CD4-positive, alpha-beta T cell treated with Interferon alpha-2 for 1 hour (primary cell): Measurements from ENCODE around the gene IRAK1.
A peak's percentile ranks its signal among the peaks of the same experiment; 100 is the strongest.
"Not testable (repeated sequence)": the region's sequence is repeated elsewhere in the genome, so short reads cannot be mapped to it uniquely, and the experiment has no call there.

Experiments used
- DNase-seq, 2 donors: peaks; one replicate each; pipeline ENCODE4 v3.0.0-alpha.2; 2020 to 2022

Gene IRAK1

GRCh38 chrX:154018518-154019060 lies 1.1 kb downstream of the IRAK1 start:
- no peak for DNase-seq

- DNase-seq = no peak
These were observed 1.8 kb downstream of the IRAK1 start for GRCh38 chrX:154017766-154018517.

GRCh38 chrX:154016366-154017076 lies 3.2 kb downstream of the IRAK1 start:
- no peak for DNase-seq

- no peak for DNase-seq
These were observed 4.0 kb downstream of the IRAK1 start for GRCh38 chrX:154015581-154016264.

- no peak for DNase-seq
These were observed 5.0 kb downstream of the IRAK1 start for GRCh38 chrX:154014429-154015380.

- peak; percentile 49 to 67 for DNase-seq
These were observed 5.9 kb downstream of the IRAK1 start for GRCh38 chrX:154013614-154014360.

- DNase-seq = no peak
These were observed 6.7 kb downstream of the IRAK1 start for GRCh38 chrX:154013001-154013421.

- DNase-seq = no peak
These were observed 7.2 kb downstream of the IRAK1 start for GRCh38 chrX:154012336-154012991.

- no peak for DNase-seq
These were observed 8.0 kb downstream of the IRAK1 start for GRCh38 chrX:154011376-154012335.

- DNase-seq = peak in 1 of 2 donors; percentile 46
These were observed 9.2 kb downstream of the IRAK1 start for GRCh38 chrX:154010330-154011087.

- DNase-seq = no peak
These were observed 11.2 kb downstream of the IRAK1 start for GRCh38 chrX:154008521-154008920.

GRCh38 chrX:154006947-154007346 lies 12.8 kb downstream of the IRAK1 start:
- DNase-seq = no peak

GRCh38 chrX:154004315-154004714 lies 15.4 kb downstream of the IRAK1 start:
- DNase-seq = no peak

- DNase-seq = peak; percentile 64 to 71
These were observed 17.4 kb downstream of the IRAK1 start for GRCh38 chrX:154002215-154002719.

- DNase-seq = no peak
These were observed 19.7 kb downstream of the IRAK1 start for GRCh38 chrX:154000051-154000450.

- no peak for DNase-seq
These were observed 20.2 kb downstream of the IRAK1 start for GRCh38 chrX:153999359-154000037.

- no peak for DNase-seq
These were observed 24.2 kb downstream of the IRAK1 start for GRCh38 chrX:153995504-153995903.

GRCh38 chrX:153994398-153994797 lies 25.3 kb downstream of the IRAK1 start:
- DNase-seq = not testable (repeated sequence)
